ENCODE measurements around the gene FRMPD4.

The FRMPD4 gene

GRCh38 chrX:12307961-12308360, 169.7 kb downstream of the FRMPD4 start:
- DNase-seq: no peak

DNA sequence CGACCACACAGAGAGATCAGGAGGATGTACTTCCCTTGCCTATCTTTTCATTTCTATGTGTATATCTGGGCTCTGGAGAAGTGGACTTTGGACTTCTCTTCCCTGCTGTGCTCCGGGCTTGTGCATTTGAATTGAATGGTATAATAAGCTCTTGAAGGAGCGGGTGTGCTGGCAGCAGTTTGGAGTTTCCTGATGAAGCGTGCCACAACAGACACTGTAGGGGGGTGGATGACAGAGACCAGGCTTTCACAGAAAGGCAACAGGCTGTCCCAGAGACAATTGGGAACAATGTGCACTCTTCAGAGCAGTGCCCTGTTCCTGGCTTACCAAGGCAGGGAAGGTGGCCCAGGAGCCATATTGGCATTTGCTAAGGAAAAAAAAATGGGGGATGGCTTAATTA, 170.1 kb downstream of the FRMPD4 start:
- DNase-seq: no peak

GRCh38 chrX:12309040-12309743, 170.9 kb downstream of the FRMPD4 start:
- DNase-seq: no peak

DNA sequence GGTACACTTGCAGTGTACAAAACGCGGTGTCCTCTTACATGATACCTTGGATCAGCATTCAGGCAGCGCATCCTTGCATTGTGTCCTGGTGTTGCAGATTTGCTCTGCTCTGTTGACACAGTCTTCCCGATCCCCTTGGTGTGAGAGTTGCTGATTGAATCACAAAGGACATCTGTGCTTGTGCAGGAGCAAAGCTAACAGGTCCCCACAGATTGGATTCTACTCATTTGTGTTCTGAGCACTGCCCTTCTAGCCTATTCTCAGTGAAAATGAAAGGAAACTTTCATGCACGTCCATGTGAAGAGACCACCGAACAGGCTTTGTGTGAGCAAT, 171.4 kb downstream of the FRMPD4 start:
- DNase-seq: no peak

- DNase-seq: no peak
Measured at GRCh38 chrX:12314651-12315050, 176.4 kb downstream of the FRMPD4 start.

GRCh38 chrX:12315526-12315925, 177.3 kb downstream of the FRMPD4 start:
- DNase-seq: no peak

GRCh38 chrX:12319003-12319519, 180.8 kb downstream of the FRMPD4 start:
- DNase-seq: no peak

DNA sequence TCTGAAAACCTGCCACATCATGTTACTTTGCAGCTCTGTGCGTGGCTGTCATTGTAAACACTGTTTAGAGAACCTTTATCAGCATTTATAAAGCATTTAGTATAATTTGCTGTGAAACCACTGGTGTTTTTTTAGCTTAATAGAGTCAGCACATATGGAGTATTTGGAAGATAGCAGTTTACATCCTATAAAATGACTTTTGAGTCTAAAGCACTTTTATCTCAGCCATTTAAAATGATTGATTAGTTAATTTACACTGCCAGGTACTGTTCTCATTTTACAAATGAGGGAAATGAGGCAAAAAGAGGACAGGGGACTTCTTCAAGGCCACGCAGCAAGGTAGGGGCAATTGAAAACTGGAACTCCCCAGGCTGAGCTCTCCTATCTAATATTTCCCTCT, 181.7 kb downstream of the FRMPD4 start:
- DNase-seq: no peak

- no peak for DNase-seq
Measured at GRCh38 chrX:12322031-12322430, 183.8 kb downstream of the FRMPD4 start.

DNA sequence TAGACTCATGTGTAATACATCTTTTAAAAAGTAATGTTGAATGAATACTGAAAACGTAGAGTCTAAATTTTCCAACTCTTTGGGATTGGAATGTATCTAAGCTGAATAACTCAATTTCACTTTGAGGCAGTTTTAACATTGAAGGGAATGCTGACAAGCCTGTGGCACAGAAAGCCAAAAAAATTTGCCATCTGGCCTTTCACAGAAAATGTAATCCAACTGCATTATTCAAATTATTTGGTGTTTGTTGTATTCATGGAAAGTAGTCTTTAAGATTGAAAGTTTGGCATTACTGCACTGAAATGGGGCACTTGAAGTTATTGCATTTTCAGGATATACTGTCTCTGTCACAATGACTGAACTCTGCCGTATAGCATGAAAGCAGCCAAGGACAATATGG, 186.9 kb downstream of the FRMPD4 start:
- no peak for DNase-seq

DNA sequence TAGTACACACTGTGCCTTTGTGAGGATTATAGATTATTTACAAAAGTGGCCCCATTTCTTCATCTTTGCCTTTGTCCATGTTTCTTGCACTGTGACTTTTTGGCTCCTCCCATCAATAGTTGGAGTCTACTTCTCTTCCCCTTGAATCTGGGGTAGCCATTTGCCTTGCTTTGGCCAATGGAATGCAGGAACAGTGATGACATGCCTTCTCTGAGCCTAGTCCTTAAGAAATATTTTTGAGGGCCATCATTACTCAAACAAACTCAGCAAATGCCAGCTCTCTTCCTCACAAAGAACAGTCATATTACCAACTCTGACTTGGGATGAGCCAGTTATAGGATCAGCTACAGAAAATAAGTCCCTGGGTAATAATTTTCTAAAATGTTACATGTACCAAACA, 189.6 kb downstream of the FRMPD4 start:
- DNase-seq: no peak

DNA sequence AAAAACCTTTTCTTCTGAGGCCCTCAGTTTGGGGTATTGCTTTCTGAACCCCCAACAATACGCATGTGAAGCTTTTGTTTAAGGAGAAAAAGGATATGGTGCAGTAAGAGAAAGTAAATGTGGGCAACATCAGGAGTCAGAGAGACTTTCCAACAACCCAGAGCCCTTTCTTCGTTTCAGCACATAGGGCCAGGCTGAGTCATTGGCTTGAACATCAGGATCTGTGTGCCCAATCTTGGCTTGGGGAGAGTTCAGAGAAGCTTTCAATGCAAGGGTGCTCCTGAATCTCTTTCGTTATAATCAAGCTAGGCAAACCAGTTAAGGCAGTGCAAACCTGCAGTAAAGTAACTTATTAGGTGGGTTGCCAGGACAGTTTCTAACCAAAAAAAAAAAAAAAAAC, 191.2 kb downstream of the FRMPD4 start:
- no peak for DNase-seq

- no peak for DNase-seq
Measured at GRCh38 chrX:12330841-12331240, 192.6 kb downstream of the FRMPD4 start.

- no peak for DNase-seq
Measured at GRCh38 chrX:12332786-12333347, 194.6 kb downstream of the FRMPD4 start.

DNA sequence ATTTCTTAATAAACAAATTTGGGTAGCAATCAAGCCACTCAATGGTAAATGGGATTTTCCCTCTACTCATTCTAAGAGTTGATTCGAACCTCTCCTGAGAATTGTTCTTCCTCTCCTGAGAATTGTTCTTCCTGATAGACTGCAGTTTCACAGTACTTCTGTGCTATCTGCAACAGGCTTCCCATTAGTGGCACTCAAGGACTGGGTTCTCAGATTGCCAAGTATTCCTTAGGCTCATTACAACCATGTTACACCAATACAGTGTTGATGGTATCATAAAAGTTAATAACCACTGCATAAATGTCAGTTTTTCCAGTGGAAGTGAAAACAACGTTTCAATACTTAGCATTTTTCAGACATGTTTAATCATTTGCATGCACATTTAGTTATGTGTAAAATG, 201.6 kb downstream of the FRMPD4 start:
- no peak for DNase-seq

GRCh38 chrX:12344954-12345353, 206.7 kb downstream of the FRMPD4 start:
- no peak for DNase-seq

DNA sequence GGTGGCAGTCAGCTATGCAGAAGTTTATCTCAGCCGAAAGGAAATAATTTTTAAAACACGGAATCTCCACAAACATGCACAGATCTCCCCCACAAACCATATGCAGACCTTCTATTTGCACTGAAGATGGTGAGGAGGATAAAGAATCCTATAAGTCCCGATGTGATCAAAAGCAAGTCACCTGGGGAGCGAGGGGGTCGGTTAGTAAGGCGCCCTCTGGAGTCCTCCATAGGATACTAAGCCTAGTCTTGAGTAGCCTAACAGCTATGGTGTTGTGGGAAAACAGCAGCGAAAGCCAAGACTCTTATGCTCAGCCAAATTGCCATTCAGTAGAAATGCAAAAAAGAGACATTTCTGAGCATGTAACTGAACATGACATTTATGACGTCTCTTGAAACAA, 210.9 kb downstream of the FRMPD4 start:
- no peak for DNase-seq

- DNase-seq: no peak
Measured at GRCh38 chrX:12352922-12353321, 214.6 kb downstream of the FRMPD4 start.

DNA sequence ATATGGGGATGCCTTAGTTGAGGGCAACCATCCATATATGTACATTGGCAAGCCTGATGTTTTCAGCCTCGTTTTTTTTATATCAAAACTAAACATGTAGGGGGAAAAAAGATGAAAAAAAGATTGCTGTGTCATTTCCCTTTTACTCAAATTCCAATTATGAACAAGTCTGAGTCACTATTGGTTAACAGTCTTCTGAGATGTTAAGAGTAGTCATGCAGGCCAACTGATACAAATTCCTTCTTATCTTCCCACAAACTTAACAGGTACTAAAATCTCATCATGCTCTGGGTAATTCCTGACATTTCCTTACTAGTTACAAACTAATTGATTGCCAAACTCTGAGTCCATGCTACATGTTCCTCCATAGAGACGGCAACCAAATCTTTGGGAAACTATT, 222.1 kb downstream of the FRMPD4 start:
- no peak for DNase-seq

DNA sequence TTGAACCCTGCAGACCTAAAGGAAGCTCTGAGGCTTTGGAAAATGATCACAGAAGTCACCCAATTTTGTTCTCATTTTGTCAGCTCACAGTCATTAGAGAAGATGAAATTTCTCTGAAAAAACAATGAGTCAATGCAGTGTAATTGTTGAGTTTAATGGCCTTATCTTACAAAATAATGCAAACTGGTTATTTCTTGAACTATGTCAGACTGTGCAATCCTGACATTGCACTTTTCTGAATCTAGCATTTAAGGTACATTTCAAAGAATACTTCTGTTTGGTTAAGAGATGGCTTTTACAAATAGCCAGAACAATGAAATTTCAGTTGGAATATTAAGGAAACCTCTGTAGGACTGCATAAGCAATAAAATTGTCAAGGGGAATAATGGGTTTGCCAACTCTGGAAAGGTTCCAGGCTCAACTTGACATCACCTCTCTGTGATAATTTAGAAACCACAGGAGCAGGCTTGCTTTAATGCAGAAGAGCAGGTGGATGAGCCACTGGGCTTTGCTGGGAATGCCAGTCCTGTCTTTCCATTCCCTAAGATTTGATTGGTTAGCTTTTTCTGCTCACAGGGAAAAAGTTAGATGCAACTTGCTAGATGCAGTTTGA, 222.8 kb downstream of the FRMPD4 start:
- no peak for DNase-seq

DNA sequence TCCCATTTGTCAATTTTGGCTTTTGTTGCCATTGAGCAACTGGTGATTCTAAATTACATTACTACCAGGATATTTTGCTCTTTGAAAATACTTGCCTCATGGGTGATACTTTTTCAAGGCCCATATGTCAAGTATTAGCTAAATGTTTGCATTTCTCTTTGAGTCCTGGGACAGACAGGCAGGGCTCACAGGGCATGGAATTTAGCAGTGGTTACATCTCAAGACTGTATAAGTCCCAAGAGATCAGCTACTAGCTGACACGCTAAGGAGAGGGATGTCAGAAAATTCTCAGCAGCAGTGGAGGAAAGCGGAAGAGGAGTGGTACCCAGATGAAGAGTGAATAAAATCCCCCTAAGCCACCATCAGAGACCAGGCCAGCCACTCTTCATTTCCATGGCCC, 224.9 kb downstream of the FRMPD4 start:
- DNase-seq: no peak

GRCh38 chrX:12366440-12366839, 228.2 kb downstream of the FRMPD4 start:
- no peak for DNase-seq

DNA sequence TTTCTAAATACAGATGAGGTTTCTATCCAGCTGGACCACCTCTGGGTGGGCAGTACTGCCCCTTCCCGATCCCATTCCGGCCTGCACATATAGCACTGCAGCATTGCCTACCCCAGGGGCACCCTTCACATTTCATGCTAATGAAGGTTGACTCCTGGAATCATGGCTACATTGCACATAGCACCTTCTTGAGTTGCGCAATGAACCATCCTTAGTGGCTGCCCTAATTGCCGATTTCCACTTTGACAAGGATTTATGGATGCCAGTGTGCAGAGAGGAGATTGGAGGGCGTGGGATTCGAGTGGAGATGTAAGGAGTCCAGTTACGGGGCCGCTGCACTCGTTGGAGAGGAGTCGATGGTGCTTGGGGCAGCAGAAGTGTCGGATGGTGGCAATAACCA, 229.0 kb downstream of the FRMPD4 start:
- DNase-seq: no peak

GRCh38 chrX:12370497-12370986, 232.3 kb downstream of the FRMPD4 start:
- DNase-seq: no peak
